GM21786 (cell line): Measurements from ENCODE around the gene SMARCA4.
A peak's percentile ranks its signal among the peaks of the same experiment; 100 is the strongest.
"Not testable (repeated sequence)": the region's sequence is repeated elsewhere in the genome, so short reads cannot be mapped to it uniquely, and the experiment has no call there.

Experiments
- ATAC-seq: cut with Tn5 transposase; IDR thresholded peaks from one replicate; pipeline ENCODE4 v1.9.1; 2021; ENCODE audit not compliant: unreplicated experiment

Gene SMARCA4

GRCh38 chr19:10928563-10929401, 32.0 kb upstream of the SMARCA4 start, which contains the start of the genes TIMM29 and YIPF2:
TIMM29 (plus strand) TSS chr19:10928811; CDS start chr19:10928823, 12 bp downstream.
YIPF2 (minus strand) TSS chr19:10928639; CDS start chr19:10928410, 229 bp downstream.
- peak; percentile 75 for ATAC-seq

GRCh38 chr19:10929402-10929794, 31.4 kb upstream of the SMARCA4 start:
- ATAC-seq, result no peak

GRCh38 chr19:10935371-10936059, 25.3 kb upstream of the SMARCA4 start:
- no peak for ATAC-seq

GRCh38 chr19:10936661-10937084, 24.2 kb upstream of the SMARCA4 start:
- ATAC-seq, result no peak

DNA sequence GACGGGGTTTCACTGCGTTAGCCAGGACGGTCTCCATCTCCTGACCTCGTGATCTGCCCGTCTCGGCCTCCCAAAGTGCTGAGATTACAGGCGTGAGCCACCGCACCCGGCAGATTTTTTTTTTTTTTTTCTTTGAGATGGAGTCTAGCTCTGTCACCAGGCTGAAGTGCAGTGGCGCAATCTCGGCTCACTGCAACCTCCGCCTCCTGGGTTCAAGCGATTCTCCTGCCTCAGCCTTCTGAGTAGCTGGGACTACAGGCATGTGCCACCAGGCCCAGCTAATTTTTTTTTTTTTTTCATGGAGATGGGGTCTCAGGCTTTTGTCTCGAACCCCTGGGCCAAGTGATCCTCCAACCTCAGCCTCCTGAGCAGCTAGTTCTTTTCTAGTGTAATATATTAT, 19.2 kb upstream of the SMARCA4 start:
- not testable (repeated sequence) for ATAC-seq

DNA sequence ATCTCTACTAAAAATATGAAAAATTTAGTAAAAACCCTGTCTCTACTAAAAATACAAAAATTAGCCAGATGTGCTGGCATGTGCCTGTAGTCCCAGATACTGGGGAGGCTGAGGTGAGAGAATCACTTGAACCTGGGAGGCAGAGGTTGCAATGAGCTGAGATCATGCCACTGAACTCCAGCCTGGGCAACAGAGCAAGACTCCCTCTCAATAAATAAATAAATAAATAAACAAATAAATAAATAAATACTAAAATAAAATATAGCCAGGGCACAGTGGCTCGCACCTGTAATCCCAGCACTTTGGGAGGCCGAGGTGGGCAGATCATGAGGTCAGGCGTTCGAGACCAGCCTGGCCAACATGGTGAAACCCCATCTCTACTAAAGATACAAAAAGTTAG, 17.4 kb upstream of the SMARCA4 start:
- not testable (repeated sequence) for ATAC-seq

- ATAC-seq, result no peak
These were observed 15.6 kb upstream of the SMARCA4 start for GRCh38 chr19:10945264-10945663.

- ATAC-seq, result no peak
These were observed 13.7 kb upstream of the SMARCA4 start for GRCh38 chr19:10946958-10947657.

DNA sequence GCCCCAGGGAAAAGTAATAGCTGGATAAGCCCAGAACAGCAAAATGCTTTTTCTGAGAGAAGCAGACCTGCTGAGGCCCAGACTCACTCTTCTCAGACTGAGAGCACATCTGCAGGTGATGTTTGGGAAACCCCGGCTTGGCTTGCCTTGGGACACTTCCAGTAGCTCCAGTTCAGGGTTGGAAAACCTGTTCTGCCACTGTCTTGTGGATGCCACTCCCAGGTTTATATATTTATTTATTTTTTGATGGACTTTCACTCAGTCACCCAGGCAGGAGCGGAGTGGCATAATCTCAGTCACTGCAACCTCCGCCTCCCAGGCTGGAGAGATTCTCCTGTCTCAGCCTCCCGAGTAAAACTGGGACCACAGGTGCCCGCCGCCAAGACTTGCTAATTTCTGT, 8.0 kb upstream of the SMARCA4 start:
- ATAC-seq, result no peak

GRCh38 chr19:10959277-10959968, 1.4 kb upstream of the SMARCA4 start:
- not testable (repeated sequence) for ATAC-seq

- peak; percentile 14 for ATAC-seq
These were observed 437 bp downstream of the SMARCA4 start for GRCh38 chr19:10961073-10961860.

GRCh38 chr19:10962863-10963262, 2.0 kb downstream of the SMARCA4 start:
- no peak for ATAC-seq

GRCh38 chr19:10963865-10964264, 3.0 kb downstream of the SMARCA4 start:
- ATAC-seq, result no peak

- no peak for ATAC-seq
These were observed 4.1 kb downstream of the SMARCA4 start for GRCh38 chr19:10964903-10965302.

- ATAC-seq, result no peak
These were observed 4.6 kb downstream of the SMARCA4 start for GRCh38 chr19:10965398-10965797.

DNA sequence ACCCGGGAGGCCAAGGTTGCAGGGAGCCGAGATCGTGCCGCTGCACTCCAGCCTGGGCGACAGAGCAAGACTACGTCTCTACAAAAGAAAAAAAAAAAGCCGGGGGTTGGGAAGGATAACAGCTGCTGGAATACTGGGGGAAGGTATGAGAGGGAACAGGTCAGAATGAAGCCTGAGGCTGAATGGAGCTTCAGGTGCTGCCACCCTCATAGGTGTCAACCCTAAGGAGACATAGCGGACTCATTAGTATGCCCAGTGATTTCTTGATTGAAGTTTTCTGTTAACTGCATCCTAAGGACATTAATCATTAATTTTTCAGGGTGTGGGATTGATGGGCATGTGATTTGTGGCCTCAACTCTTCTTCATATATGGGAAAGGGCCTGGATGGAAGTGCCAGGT, 6.0 kb downstream of the SMARCA4 start:
- no peak for ATAC-seq

GRCh38 chr19:10968527-10969135, 7.8 kb downstream of the SMARCA4 start:
- ATAC-seq, result no peak

- ATAC-seq, result no peak
These were observed 10.4 kb downstream of the SMARCA4 start for GRCh38 chr19:10971107-10971726.
